ENCODE measurements around the gene MISFA.
"Not testable (repeated sequence)": the region's sequence is repeated elsewhere in the genome, so short reads cannot be mapped to it uniquely, and the experiment has no call there.

Gene MISFA

GRCh38 chr11:18618342-18619025, 18.9 kb downstream of the MISFA start:
- no peak for DNase-seq

GRCh38 chr11:18623707-18624106, 24.1 kb downstream of the MISFA start:
- DNase-seq, result no peak

- DNase-seq, result no peak
Observed at GRCh38 chr11:18624161-18624560, 24.6 kb downstream of the MISFA start.

GRCh38 chr11:18632841-18633240, 33.3 kb downstream of the MISFA start:
- no peak for DNase-seq

- DNase-seq, result no peak
Observed at GRCh38 chr11:18633256-18634139, 33.9 kb downstream of the MISFA start.

GRCh38 chr11:18634140-18635032, 34.8 kb downstream of the MISFA start, which contains the start of gene SPTY2D1:
Gene SPTY2D1 (minus strand): TSS chr11:18634342. CDS start chr11:18634257, 85 bp downstream.
- DNase-seq, result peak; percentile 99

- DNase-seq, result no peak
Observed at GRCh38 chr11:18641677-18642076, 42.1 kb downstream of the MISFA start.

- not testable (repeated sequence) for DNase-seq
Observed at GRCh38 chr11:18643034-18643433, 43.4 kb downstream of the MISFA start.

- DNase-seq, result no peak
Observed at GRCh38 chr11:18650353-18650752, 50.8 kb downstream of the MISFA start.

GRCh38 chr11:18650859-18651557, 51.4 kb downstream of the MISFA start:
- DNase-seq, result no peak
